OCI-LY3 (cell line): ENCODE results near the gene SLF1.

Experiments used
- H2AFZ ChIP-seq: fragments of 200-600, 300-600 bp; shearing (Covaris generic); 2 replicates; pipeline ENCODE4 v1.6.0; 2014; ENCODE audit warnings: antibody characterized with exemption, low read depth, low read length
- H3K27ac ChIP-seq: fragments of 200-600, 300-600 bp; sonication (generic); 2 replicates; pipeline ENCODE4 v1.5.1; 2014; ENCODE audit warnings: mild to moderate bottlenecking, low read length, moderate library complexity, mixed read lengths
- H3K27me3 ChIP-seq: fragments of 200-600, 300-600 bp; sonication (generic); 2 replicates; pipeline ENCODE4 v1.6.1; 2014; ENCODE audit warnings: low read depth, low read length, mixed read lengths
- H3K36me3 ChIP-seq: fragments of 200-600, 300-600 bp; sonication (generic); replicated peaks from 2 replicates; pipeline ENCODE3; 2014; ENCODE audit warnings: low read depth, low read length, mixed read lengths
- H3K4me1 ChIP-seq: fragments of 300-600, 200-600 bp; sonication (generic); 2 replicates; pipeline ENCODE4 v1.6.1; 2014; ENCODE audit warnings: low read length, mixed read lengths
- H3K4me2 ChIP-seq: fragments of 200-600, 300-600 bp; sonication (generic); 2 replicates; pipeline ENCODE4 v1.6.1; 2014; ENCODE audit warnings: low read length, mixed read lengths
- H3K4me3 ChIP-seq: fragments of 300-600, 200-600 bp; sonication (generic); 2 replicates; pipeline ENCODE4 v1.5.1; 2014; ENCODE audit warnings: antibody characterized with exemption, mild to moderate bottlenecking, low read length, moderate library complexity
- H3K79me2 ChIP-seq: fragments of 300-600, 200-600 bp; shearing (Covaris generic); 2 replicates; pipeline ENCODE4 v1.6.1; 2014; ENCODE audit warnings: mild to moderate bottlenecking, low read length, mixed read lengths
- H3K9ac ChIP-seq: fragments of 300-600, 200-600 bp; shearing (Covaris generic); 2 replicates; pipeline ENCODE4 v1.6.0; 2014; ENCODE audit warnings: mild to moderate bottlenecking, low read length, moderate library complexity
- H3K9me3 ChIP-seq: fragments of 200-600, 300-600 bp; shearing (Covaris generic); 2 replicates; pipeline ENCODE4 v1.6.1; 2014; ENCODE audit warnings: low read length, mixed read lengths; ENCODE audit not compliant: insufficient read depth
- H4K20me1 ChIP-seq: fragments of 200-600, 300-600 bp; sonication (generic); 2 replicates; pipeline ENCODE4 v1.6.1; 2016; ENCODE audit warnings: low read length, mixed read lengths; ENCODE audit not compliant: insufficient read depth
- EZH2phosphoT487 ChIP-seq: fragments of 200-600 bp; shearing (Covaris generic); IDR thresholded peaks from 2 replicates; pipeline ENCODE4 v1.6.1; 2018; ENCODE audit warnings: antibody characterized with exemption, mixed run types, low read depth
- TF ChIP-seq, protein P1 (sequence below): fragments of 200-600, 300-600 bp; sonication (generic); IDR thresholded peaks from 2 replicates; pipeline ENCODE4 v1.5.1; 2014; ENCODE audit warnings: antibody characterized with exemption, low read length, low read depth

Gene SLF1

DNA sequence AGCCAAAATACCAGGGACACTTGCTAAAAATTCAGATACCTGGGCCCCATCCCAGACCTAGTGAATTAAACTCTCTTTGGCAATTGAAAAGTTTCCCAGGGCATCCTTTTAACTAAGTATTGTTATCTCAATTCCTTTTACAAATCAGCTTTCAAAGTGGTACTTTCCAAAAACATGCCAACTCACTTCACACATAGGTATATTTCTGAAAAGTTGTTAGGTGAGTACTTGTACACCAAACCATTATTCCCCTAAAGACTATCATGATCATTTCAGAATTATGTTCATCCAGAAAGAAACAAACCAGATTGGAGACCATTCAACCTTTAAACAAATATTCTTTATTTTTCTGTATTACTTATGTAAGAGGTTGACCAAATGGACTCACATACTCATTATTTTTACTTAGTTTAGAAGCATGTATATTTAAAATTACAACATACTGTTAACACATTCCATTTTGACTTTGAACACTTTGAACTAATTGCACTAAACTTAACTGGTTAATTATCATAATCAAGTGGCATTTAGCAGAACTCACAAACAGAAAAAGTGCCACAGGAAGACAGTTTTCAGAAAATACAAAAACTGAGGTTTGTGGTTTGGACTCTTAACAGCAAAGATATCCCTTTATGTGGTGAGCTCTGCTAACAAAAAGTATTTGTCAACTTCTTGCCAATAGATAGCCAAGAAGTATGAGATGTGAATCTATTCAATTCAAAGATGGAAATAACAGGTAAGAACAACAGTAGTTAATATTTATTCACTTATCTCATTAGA, 40.8 kb upstream of the SLF1 start:
- Histone ChIP-seq H3K27ac (no peak overlapping the region), H3K9me3 (no peaks in the 10 kb centered on the region), H3K79me2 (no peaks in the 10 kb centered on the region), H3K4me1 (no peaks in the 10 kb centered on the region), H3K4me3 (no peak overlapping the region), H3K36me3 (no peaks in the 10 kb centered on the region), H3K27me3 (no peaks in the 10 kb centered on the region), H2AFZ (no peak overlapping the region), H4K20me1 (no peaks in the 10 kb centered on the region), H3K9ac (no peak overlapping the region), H3K4me2 (no peak overlapping the region)
- no peak for TF ChIP-seq EZH2phosphoT487
- TF ChIP-seq, protein P1, sequence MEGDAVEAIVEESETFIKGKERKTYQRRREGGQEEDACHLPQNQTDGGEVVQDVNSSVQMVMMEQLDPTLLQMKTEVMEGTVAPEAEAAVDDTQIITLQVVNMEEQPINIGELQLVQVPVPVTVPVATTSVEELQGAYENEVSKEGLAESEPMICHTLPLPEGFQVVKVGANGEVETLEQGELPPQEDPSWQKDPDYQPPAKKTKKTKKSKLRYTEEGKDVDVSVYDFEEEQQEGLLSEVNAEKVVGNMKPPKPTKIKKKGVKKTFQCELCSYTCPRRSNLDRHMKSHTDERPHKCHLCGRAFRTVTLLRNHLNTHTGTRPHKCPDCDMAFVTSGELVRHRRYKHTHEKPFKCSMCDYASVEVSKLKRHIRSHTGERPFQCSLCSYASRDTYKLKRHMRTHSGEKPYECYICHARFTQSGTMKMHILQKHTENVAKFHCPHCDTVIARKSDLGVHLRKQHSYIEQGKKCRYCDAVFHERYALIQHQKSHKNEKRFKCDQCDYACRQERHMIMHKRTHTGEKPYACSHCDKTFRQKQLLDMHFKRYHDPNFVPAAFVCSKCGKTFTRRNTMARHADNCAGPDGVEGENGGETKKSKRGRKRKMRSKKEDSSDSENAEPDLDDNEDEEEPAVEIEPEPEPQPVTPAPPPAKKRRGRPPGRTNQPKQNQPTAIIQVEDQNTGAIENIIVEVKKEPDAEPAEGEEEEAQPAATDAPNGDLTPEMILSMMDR, result no peak

DNA sequence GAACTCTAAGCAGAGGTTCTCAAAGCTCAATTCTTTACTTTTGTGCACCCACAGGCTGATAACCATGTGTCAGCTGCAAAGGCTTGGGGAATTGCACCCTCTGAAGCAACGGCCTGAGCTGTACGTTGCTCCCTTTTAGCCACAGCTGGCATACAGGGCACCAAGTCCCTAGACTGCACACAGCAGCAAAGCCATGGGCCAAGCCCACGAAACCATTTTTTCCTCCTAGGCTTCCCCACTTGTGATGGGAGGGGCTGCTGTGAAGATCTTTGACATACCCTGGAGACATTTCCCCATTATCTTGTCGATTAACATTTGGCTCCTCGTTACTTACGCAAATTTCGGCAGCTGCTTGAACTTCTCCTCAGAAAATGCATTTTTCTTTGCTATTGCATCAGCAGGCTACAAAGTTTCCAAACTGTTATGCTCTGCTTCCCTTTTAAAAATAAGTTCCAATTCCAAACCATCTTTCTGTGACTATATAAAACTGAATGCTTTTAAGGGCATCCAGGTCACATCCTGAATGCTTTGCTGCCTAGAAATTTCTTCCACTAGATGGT, 23.1 kb upstream of the SLF1 start:
- no peak for TF ChIP-seq EZH2phosphoT487
- TF ChIP-seq, protein P1, result no peak
- no peaks in the 10 kb centered on the region for H3K27me3 ChIP-seq
- H3K4me2 ChIP-seq, result no peak overlapping the region
- no peaks in the 10 kb centered on the region for H3K79me2 ChIP-seq
- H2AFZ ChIP-seq, result no peak overlapping the region
- no peak overlapping the region for H3K27ac ChIP-seq
- no peak overlapping the region for H3K4me3 ChIP-seq
- H3K9me3 ChIP-seq, result no peaks in the 10 kb centered on the region
- H3K36me3 ChIP-seq, result no peaks in the 10 kb centered on the region
- H3K4me1 ChIP-seq, result no peaks in the 10 kb centered on the region
- no peak overlapping the region for H3K9ac ChIP-seq
- H4K20me1 ChIP-seq, result no peaks in the 10 kb centered on the region

DNA sequence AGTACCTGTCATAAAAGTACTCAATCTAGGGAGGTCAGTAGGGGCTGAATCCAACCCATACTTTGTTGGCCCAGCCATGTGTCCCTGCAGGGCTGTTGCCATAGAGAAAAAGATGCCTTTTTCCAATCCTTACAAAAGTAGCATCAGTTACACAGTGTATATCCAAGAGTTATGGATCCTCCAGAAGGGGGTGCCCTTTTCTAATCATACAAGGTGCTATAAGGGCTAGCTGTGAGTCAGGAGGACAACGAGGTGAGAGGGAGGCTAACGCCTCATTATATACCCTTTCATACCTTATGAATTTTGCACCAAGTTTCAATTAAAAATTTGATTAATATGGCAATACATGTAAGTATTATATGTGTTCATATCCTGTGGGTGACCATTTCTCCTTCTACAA, 4.9 kb upstream of the SLF1 start:
- TF ChIP-seq, protein P1, result peak; percentile 19; the same call in 1 of the 2 replicates
- no peak for TF ChIP-seq EZH2phosphoT487
- Histone ChIP-seq H3K27ac (no peak overlapping the region), H3K79me2 (no peaks in the 10 kb centered on the region; the same call in 1 of the 2 replicates)

DNA sequence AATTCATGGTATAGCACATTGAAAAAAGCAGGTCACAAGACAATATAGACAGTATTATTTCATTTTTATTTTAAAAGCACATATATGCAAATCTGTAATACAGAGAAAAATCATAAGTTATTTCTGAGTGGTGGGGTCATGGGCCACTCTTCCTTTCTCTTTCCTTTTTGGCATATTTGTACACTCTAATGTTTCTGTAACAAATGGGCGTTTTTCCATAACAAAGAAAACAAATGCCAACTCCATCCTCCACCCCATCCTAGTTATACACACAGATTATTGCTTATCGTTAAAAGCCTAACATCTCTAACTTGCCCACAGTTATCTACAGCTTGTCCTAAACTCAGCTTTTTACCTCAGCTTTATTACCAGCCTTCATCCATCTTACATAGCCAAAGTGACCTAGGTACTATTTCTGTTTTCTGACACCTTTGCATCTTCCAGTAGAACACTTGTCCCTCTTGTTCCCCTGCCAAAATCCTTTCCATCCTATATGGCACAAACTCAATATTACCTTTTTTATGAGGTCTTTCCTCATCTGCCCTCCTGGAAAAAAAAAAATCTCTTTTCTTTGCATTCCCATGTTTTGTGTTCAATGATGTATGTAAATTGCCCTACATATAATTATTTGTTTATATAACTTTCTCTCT, 4.2 kb upstream of the SLF1 start:
- no peak for TF ChIP-seq EZH2phosphoT487
- TF ChIP-seq, protein P1, result no peak
- H3K4me1 ChIP-seq, result peaks cover 6% of the 10 kb centered on the region; the same call in 1 of the 2 replicates
- no peaks in the 10 kb centered on the region for H3K9me3 ChIP-seq
- H3K9ac ChIP-seq, result no peak overlapping the region
- no peak overlapping the region for H3K4me2 ChIP-seq
- H3K27ac ChIP-seq, result no peak overlapping the region
- peaks cover 6% of the 10 kb centered on the region for H3K79me2 ChIP-seq
- no peaks in the 10 kb centered on the region for H4K20me1 ChIP-seq
- no peak overlapping the region for H2AFZ ChIP-seq
- H3K4me3 ChIP-seq, result no peak overlapping the region
- H3K27me3 ChIP-seq, result no peaks in the 10 kb centered on the region
- no peaks in the 10 kb centered on the region for H3K36me3 ChIP-seq

More for the DNA sequence above, 4.9 kb upstream of the SLF1 start:
- no peak overlapping the region for H2AFZ ChIP-seq
- H3K27me3 ChIP-seq, result no peaks in the 10 kb centered on the region
- H3K4me2 ChIP-seq, result no peak overlapping the region
- no peaks in the 10 kb centered on the region for H3K9me3 ChIP-seq
- H4K20me1 ChIP-seq, result no peaks in the 10 kb centered on the region
- peaks cover 6% of the 10 kb centered on the region; the same call in 1 of the 2 replicates for H3K4me1 ChIP-seq
- no peak overlapping the region for H3K9ac ChIP-seq
- H3K36me3 ChIP-seq, result no peaks in the 10 kb centered on the region
- no peak overlapping the region for H3K4me3 ChIP-seq
